Measurements from ENCODE around the gene P2RX4. TPM values are rescaled to one million over a fixed set of nuclear protein-coding genes. Genes with fewer than 3 reads are reported as not detected.

The P2RX4 gene
- total and polyA plus RNA-seq, 4 experiments from 2014 or later: 35.4 to 66.0 (median 52.7) TPM

DNA sequence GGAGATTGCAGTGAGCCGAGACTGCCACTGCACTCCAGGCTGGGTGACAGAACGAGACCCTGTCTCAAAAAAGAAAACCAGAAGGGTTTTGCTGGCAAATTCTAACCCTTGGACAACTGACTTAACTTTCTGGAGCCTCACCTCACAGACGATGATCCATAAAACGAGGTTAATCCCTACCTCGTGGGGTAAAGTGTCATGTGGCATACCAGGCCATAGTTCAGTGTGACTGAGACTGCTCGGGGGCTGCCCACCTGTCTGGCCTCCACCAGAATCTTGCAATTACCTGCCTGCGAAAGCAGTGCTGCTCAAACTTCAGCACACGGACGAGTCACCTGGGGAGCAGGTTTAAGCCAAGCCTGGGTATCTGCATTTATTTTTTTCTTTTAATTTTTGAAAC lies 26.8 kb downstream of the P2RX4 start:
- peaks cover 0 to 4% (median 0%) of the 10 kb centered on the region in 8 donors for H3K9me3 Mint-ChIP-seq
- ChIA-PET CTCF (ENCODE audit: partially characterized antibody) (interaction anchor here (4.1 kb wide), 1 partner anchor 12 kb away, joined by 26 read pairs; no protein-coding TSS in a partner anchor), POLR2A (ENCODE audit: partially characterized antibody) (interaction anchor here (5.2 kb wide), 1 partner anchor 13 kb away, joined by 89 read pairs; no protein-coding TSS in a partner anchor)
- H3K36me3 Mint-ChIP-seq: peaks cover 19 to 47% of the 10 kb centered on the region in 2 donors
- no peaks in the 10 kb centered on the region for H3K27me3 ChIP-seq (ENCODE audit: insufficient read depth, low read length)
- no peak for DNase-seq
- no peak overlapping the region for H3K4me3 Mint-ChIP-seq
- H3K27ac ChIP-seq (ENCODE audit: low read depth, low read length): no peak overlapping the region
- peaks cover 25% of the 10 kb centered on the region for H3K36me3 ChIP-seq (ENCODE audit: insufficient read depth, low read length)
- peaks cover 24 to 43% (median 32%) of the 10 kb centered on the region in 4 donors for H3K4me1 Mint-ChIP-seq
- H3K4me1 ChIP-seq (ENCODE audit: insufficient read depth, low read length): peaks cover 35% of the 10 kb centered on the region
- peak overlapping the region in 3 of 7 donors; percentile 43 to 79 (median 47) for H3K27ac Mint-ChIP-seq
- intact Hi-C loops (cut with micrococcal nuclease): no loop called here
- no peaks in the 10 kb centered on the region for H3K27me3 Mint-ChIP-seq
- no peaks in the 10 kb centered on the region for H3K9me3 ChIP-seq (ENCODE audit: control insufficient read depth in 1 of 2, low read length in 2 of 2)
- H3K4me3 ChIP-seq (ENCODE audit: low read length in 2 of 2): no peak overlapping the region

DNA sequence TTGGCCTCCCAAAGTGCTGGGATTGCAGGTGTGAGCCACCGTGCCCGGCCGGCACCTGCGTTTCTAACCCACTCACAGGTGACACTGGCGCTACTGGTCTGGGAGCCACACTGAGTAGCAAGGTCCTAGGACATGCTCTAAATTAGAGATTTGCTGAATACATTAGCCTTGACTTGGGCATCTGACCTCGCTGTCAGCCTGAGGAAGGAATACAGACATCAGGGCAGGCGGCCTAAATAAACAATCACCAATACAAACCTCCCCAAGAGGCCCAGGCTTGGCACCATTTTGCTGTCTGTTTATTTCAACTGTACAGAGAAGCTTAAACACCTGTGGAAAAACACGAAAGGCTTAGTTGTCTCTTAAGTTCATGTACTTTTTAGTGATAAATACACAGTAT lies 27.5 kb downstream of the P2RX4 start:
- ChIA-PET POLR2A (ENCODE audit: partially characterized antibody) (interaction anchor here (5.2 kb wide), 1 partner anchor 14 kb away, joined by 89 read pairs; no protein-coding TSS in a partner anchor), CTCF (ENCODE audit: partially characterized antibody) (interaction anchor here (1.2 to 4.1 kb wide), 3 partner anchors 8 to 178 kb away, joined by 4 to 57 read pairs (median 26); no protein-coding TSS in a partner anchor)
- Histone ChIP-seq H3K9me3 (ENCODE audit: control insufficient read depth in 1 of 2, low read length in 2 of 2) (no peaks in the 10 kb centered on the region), H3K27me3 (ENCODE audit: insufficient read depth, low read length) (no peaks in the 10 kb centered on the region), H3K4me3 (ENCODE audit: low read length in 2 of 2) (no peak overlapping the region), H3K27ac (ENCODE audit: low read depth, low read length) (peak overlapping the region; percentile 5), H3K4me1 (ENCODE audit: insufficient read depth, low read length) (peaks cover 38% of the 10 kb centered on the region), H3K36me3 (ENCODE audit: insufficient read depth, low read length) (peaks cover 21% of the 10 kb centered on the region)
- peaks cover 0 to 4% (median 0%) of the 10 kb centered on the region in 8 donors for H3K9me3 Mint-ChIP-seq
- H3K4me1 Mint-ChIP-seq: peaks cover 24 to 46% (median 33%) of the 10 kb centered on the region in 4 donors
- no peaks in the 10 kb centered on the region for H3K27me3 Mint-ChIP-seq
- H3K27ac Mint-ChIP-seq: peak overlapping the region; percentile 60 to 100 (median 95)
- no peak for DNase-seq
- H3K36me3 Mint-ChIP-seq: peaks cover 16 to 41% of the 10 kb centered on the region in 2 donors
- intact Hi-C loops (cut with micrococcal nuclease): no loop called here
- H3K4me3 Mint-ChIP-seq: peak overlapping the region in 1 of 8 donors; percentile 62

DNA sequence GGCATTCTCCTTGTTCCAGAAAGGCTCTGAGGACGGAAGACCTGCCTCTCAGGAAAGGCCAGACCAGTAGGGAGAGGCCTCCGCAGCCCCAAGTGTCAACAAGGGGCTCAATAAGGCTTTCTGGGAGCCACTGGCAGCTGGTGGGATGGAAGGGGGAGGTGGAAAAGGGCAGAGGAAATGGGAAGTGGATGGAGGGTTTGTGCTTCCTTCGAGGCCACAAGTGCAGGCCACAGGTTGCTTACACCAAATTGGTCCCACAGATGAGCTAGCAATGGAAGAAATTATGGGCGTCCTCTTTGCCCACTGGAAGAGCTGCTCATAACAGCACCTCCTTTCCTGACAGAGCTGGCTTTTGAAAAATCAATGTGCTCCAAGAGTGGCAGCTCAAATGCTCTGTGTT lies 28.2 kb downstream of the P2RX4 start:
- ChIA-PET CTCF (ENCODE audit: partially characterized antibody) (interaction anchor here (1.2 to 4.1 kb wide), 4 partner anchors 9 to 179 kb away, joined by 4 to 57 read pairs (median 15); partner anchors contain the start of gene P2RX7), POLR2A (ENCODE audit: partially characterized antibody) (interaction anchor here (2.7 to 5.2 kb wide), 3 partner anchors 14 to 58 kb away, joined by 9 to 89 read pairs (median 28); partner anchors contain the start of gene CAMKK2)
- no peaks in the 10 kb centered on the region for H3K27me3 ChIP-seq (ENCODE audit: insufficient read depth, low read length)
- no peaks in the 10 kb centered on the region for H3K27me3 Mint-ChIP-seq
- no peak overlapping the region for H3K4me3 Mint-ChIP-seq
- H3K36me3 ChIP-seq (ENCODE audit: insufficient read depth, low read length): peaks cover 15% of the 10 kb centered on the region
- peak overlapping the region; percentile 72 to 100 (median 99) for H3K27ac Mint-ChIP-seq
- peaks cover 0 to 4% (median 0%) of the 10 kb centered on the region in 8 donors for H3K9me3 Mint-ChIP-seq
- peaks cover 10 to 35% of the 10 kb centered on the region in 2 donors for H3K36me3 Mint-ChIP-seq
- DNase-seq: no peak
- intact Hi-C loops (cut with micrococcal nuclease): no loop called here
- peaks cover 38% of the 10 kb centered on the region for H3K4me1 ChIP-seq (ENCODE audit: insufficient read depth, low read length)
- H3K27ac ChIP-seq (ENCODE audit: low read depth, low read length): peak overlapping the region; percentile 76
- H3K4me1 Mint-ChIP-seq: peaks cover 22 to 47% (median 34%) of the 10 kb centered on the region in 4 donors
- H3K9me3 ChIP-seq (ENCODE audit: control insufficient read depth in 1 of 2, low read length in 2 of 2): no peaks in the 10 kb centered on the region
- H3K4me3 ChIP-seq (ENCODE audit: low read length in 2 of 2): no peak overlapping the region

DNA sequence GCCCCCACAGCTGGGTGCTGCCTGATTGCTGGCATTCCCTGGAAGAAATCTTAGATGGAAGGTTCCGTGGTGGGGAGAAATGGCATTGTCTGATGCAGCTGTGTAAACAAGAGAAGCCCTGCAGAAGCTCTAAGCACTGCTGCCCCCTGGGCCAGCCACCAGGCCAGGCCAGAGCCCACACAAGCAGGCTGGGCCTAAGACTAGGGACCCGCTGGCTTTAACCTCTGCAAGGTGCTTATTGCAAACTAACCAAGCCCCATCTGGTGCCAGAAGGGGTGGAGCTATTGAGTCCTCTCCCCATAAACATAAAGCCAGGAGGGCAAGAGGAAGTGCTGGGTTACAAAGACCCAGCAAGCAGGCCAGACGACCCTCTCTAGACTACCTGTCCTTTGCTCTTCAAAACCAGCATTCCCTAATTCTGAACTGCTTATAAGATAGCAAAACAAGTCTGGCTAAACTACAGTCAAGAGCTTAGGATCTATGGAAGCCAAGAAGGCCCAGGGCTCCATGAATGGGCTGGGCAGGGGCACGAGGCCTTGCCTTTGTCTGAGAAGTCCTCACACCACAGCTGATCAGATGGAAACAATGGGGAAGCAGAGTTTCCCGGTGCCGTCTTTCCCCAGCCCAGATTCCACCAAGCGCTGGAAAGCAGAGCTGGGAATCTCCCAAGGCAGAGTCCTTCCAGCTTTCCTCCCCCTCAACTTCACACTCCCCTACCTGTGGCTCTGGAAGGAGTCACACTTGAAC lies 28.8 kb downstream of the P2RX4 start:
- no peaks in the 10 kb centered on the region for H3K27me3 Mint-ChIP-seq
- CTCF ChIA-PET (ENCODE audit: partially characterized antibody): interaction anchor here (0.5 to 4.1 kb wide), 17 partner anchors 10 to 1196 kb away, joined by 3 to 57 read pairs (median 4); partner anchors contain the start of genes CAMKK2 and P2RX7
- Histone ChIP-seq H3K27me3 (ENCODE audit: insufficient read depth, low read length) (no peaks in the 10 kb centered on the region), H3K4me1 (ENCODE audit: insufficient read depth, low read length) (peaks cover 38% of the 10 kb centered on the region), H3K27ac (ENCODE audit: low read depth, low read length) (peak overlapping the region; percentile 76), H3K36me3 (ENCODE audit: insufficient read depth, low read length) (peaks cover 8% of the 10 kb centered on the region), H3K4me3 (ENCODE audit: low read length in 2 of 2) (no peak overlapping the region), H3K9me3 (ENCODE audit: control insufficient read depth in 1 of 2, low read length in 2 of 2) (no peaks in the 10 kb centered on the region)
- peaks cover 0 to 4% (median 0%) of the 10 kb centered on the region in 8 donors for H3K9me3 Mint-ChIP-seq
- DNase-seq: no peak
- H3K4me1 Mint-ChIP-seq: peaks cover 26 to 53% (median 38%) of the 10 kb centered on the region in 4 donors
- peak overlapping the region in 4 of 8 donors; percentile 23 to 92 (median 58) for H3K4me3 Mint-ChIP-seq
- H3K36me3 Mint-ChIP-seq: peaks cover 15 to 31% of the 10 kb centered on the region in 2 donors
- POLR2A ChIA-PET (ENCODE audit: partially characterized antibody): interaction anchor here (0.7 to 5.2 kb wide), 15 partner anchors 8 to 1261 kb away, joined by 3 to 89 read pairs (median 4); partner anchors contain the start of genes ANAPC5, CAMKK2, P2RX7 and RNF34
- intact Hi-C loops (cut with micrococcal nuclease): no loop called here
- peak overlapping the region; percentile 95 to 100 (median 99) for H3K27ac Mint-ChIP-seq

DNA sequence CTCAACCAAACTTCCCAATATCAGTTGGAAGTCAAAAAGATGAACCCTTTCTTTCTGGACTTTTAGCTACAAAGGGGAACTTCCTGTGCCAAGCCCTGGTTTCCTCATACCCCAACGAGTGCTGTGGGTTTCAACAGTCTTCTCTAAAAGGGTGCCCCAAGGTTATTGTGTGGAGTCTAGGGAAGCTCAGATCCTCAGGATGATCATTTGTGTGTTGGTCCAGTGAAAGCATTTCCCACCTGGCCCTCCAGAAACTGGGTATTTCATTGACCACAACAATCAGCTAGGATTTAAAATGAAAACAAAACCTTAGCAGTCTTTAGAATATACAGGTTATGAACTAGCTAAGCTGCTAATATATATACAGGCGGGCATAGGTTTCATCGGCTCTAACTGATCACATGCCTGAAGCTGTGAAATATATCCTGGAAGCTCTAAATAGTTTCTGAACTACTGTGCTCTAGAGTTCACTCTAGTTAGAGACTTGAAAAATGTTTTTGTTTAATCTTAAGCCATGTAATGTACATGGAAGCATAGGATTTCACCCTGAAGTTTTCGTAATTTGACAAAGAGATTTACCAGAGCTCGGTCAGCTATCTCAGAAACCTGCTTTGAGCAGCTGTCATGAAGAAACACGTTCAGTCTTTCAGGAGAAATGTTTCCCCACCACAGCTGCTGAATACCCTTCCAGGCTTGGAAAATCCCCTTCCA lies 29.6 kb downstream of the P2RX4 start:
- DNase-seq: peak in 1 of 5 donors; percentile 11
- Mint-ChIP-seq H3K27ac (peak overlapping the region; percentile 95 to 100 (median 99)), H3K4me3 (peak overlapping the region in 7 of 8 donors; percentile 85 to 92 (median 90)), H3K36me3 (peaks cover 16 to 26% of the 10 kb centered on the region in 2 donors), H3K9me3 (peaks cover 0 to 4% (median 0%) of the 10 kb centered on the region in 8 donors), H3K27me3 (no peaks in the 10 kb centered on the region), H3K4me1 (peaks cover 26 to 55% (median 38%) of the 10 kb centered on the region in 4 donors)
- intact Hi-C loops (cut with micrococcal nuclease): loop anchor here (1.0 kb wide), 3 partner anchors 15 to 57 kb away; partner anchors contain the start of genes CAMKK2 and P2RX4
- Histone ChIP-seq H3K36me3 (ENCODE audit: insufficient read depth, low read length) (peaks cover 5% of the 10 kb centered on the region), H3K4me1 (ENCODE audit: insufficient read depth, low read length) (peaks cover 38% of the 10 kb centered on the region), H3K27me3 (ENCODE audit: insufficient read depth, low read length) (no peaks in the 10 kb centered on the region), H3K4me3 (ENCODE audit: low read length in 2 of 2) (no peak overlapping the region), H3K9me3 (ENCODE audit: control insufficient read depth in 1 of 2, low read length in 2 of 2) (no peaks in the 10 kb centered on the region), H3K27ac (ENCODE audit: low read depth, low read length) (peak overlapping the region; percentile 76)
- ChIA-PET CTCF (ENCODE audit: partially characterized antibody) (interaction anchor here (0.5 to 4.1 kb wide), 15 partner anchors 10 to 179 kb away, joined by 3 to 57 read pairs (median 3); partner anchors contain the start of genes CAMKK2 and P2RX7), POLR2A (ENCODE audit: partially characterized antibody) (interaction anchor here (0.7 to 5.2 kb wide), 16 partner anchors 9 to 1261 kb away, joined by 3 to 89 read pairs (median 4); partner anchors contain the start of genes ANAPC5, CAMKK2, P2RX7 and RNF34)

DNA sequence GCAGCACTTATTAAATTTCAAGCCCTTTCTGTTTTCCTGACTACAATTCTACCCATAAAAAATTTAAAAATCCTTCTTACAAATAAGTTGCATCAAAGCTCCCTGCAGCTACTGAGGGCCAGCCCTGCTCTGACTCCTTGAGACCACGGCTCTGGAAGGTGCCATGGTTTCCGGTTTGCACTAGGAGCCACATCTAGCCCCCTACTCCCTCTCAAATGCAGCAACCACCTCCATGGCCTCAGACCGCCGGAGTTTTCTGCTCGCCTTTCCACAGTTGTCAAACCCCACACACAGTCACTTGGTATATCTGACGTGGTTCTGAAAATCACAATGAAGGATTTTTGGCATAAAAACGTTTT lies 30.1 kb downstream of the P2RX4 start:
- H3K9me3 ChIP-seq (ENCODE audit: control insufficient read depth in 1 of 2, low read length in 2 of 2): no peaks in the 10 kb centered on the region
- Mint-ChIP-seq H3K27me3 (no peaks in the 10 kb centered on the region), H3K4me3 (peak overlapping the region; percentile 82 to 92 (median 90)), H3K4me1 (peaks cover 26 to 55% (median 38%) of the 10 kb centered on the region in 4 donors), H3K27ac (peak overlapping the region; percentile 95 to 100 (median 99)), H3K36me3 (peaks cover 14 to 23% of the 10 kb centered on the region in 2 donors), H3K9me3 (peaks cover 0 to 4% (median 0%) of the 10 kb centered on the region in 8 donors)
- DNase-seq: no peak
- H3K4me3 ChIP-seq (ENCODE audit: low read length in 2 of 2): peak overlapping the region in 1 of 2 donors; percentile 47
- H3K27me3 ChIP-seq (ENCODE audit: insufficient read depth, low read length): no peaks in the 10 kb centered on the region
- H3K27ac ChIP-seq (ENCODE audit: low read depth, low read length): peak overlapping the region; percentile 76
- H3K36me3 ChIP-seq (ENCODE audit: insufficient read depth, low read length): peaks cover 5% of the 10 kb centered on the region
- CTCF ChIA-PET (ENCODE audit: partially characterized antibody): interaction anchor here (1.0 to 4.1 kb wide), 7 partner anchors 11 to 147 kb away, joined by 3 to 57 read pairs (median 4); no protein-coding TSS in a partner anchor
- intact Hi-C loops (cut with micrococcal nuclease): loop anchor here (1.0 kb wide), 3 partner anchors 16 to 56 kb away; partner anchors contain the start of genes CAMKK2 and P2RX4
- POLR2A ChIA-PET (ENCODE audit: partially characterized antibody): interaction anchor here (0.8 to 5.2 kb wide), 11 partner anchors 8 to 1260 kb away, joined by 3 to 89 read pairs (median 5); partner anchors contain the start of genes ANAPC5, CAMKK2, P2RX7 and RNF34
- peaks cover 38% of the 10 kb centered on the region for H3K4me1 ChIP-seq (ENCODE audit: insufficient read depth, low read length)

All from CD4-positive, alpha-beta memory T cell (primary cell).